Left forelimb (tissue), 1 donor: Measurements from ENCODE around the gene TMEM143.
"Not testable (repeated sequence)": the region's sequence is repeated elsewhere in the genome, so short reads cannot be mapped to it uniquely, and the experiment has no call there.

Source experiments
- DNase-seq: peaks from one replicate; pipeline ENCODE4 v3.0.0-alpha.2; 2018; ENCODE audit warnings: low spot score

The TMEM143 gene

GRCh38 chr19:48363810-48364597 is at the start of gene TMEM143, which contains the start of gene SYNGR4:
TSS of gene TMEM143 (minus strand) at chr19:48363940. CDS start at chr19:48363920, 20 bp downstream.
TSS of gene SYNGR4 (plus strand) at chr19:48364367. CDS start at chr19:48365843, 1,476 bp downstream.
- DNase-seq: peak; percentile 99

- DNase-seq: no peak
These were observed 42.1 kb upstream of the TMEM143 start for GRCh38 chr19:48405850-48406249.

- no peak for DNase-seq
These were observed 41.4 kb upstream of the TMEM143 start for GRCh38 chr19:48405010-48405659.

GRCh38 chr19:48403606-48404005 is 39.9 kb upstream of the TMEM143 start:
- DNase-seq: no peak

GRCh38 chr19:48401287-48401686 is 37.5 kb upstream of the TMEM143 start:
- DNase-seq: no peak

- no peak for DNase-seq
These were observed 36.4 kb upstream of the TMEM143 start for GRCh38 chr19:48400018-48400742.

GRCh38 chr19:48398375-48399235 is 34.9 kb upstream of the TMEM143 start:
- DNase-seq: peak; percentile 89

- DNase-seq: no peak
These were observed 34.3 kb upstream of the TMEM143 start for GRCh38 chr19:48398102-48398374.

GRCh38 chr19:48397263-48398101 is 33.7 kb upstream of the TMEM143 start:
- no peak for DNase-seq

GRCh38 chr19:48396824-48397176 is 33.1 kb upstream of the TMEM143 start:
- DNase-seq: no peak

GRCh38 chr19:48396016-48396823 is 32.5 kb upstream of the TMEM143 start:
- DNase-seq: no peak

GRCh38 chr19:48395499-48395898 is 31.8 kb upstream of the TMEM143 start:
- DNase-seq: no peak

GRCh38 chr19:48395170-48395455 is 31.4 kb upstream of the TMEM143 start:
- no peak for DNase-seq

GRCh38 chr19:48394331-48395169 is 30.8 kb upstream of the TMEM143 start:
- no peak for DNase-seq

GRCh38 chr19:48393559-48394330 is 30.0 kb upstream of the TMEM143 start, which contains the start of gene GRIN2D:
TSS of gene GRIN2D (plus strand) at chr19:48393668. CDS start at chr19:48398393, 4,725 bp downstream.
- DNase-seq: no peak

GRCh38 chr19:48392860-48393558 is 29.3 kb upstream of the TMEM143 start:
- DNase-seq: no peak

GRCh38 chr19:48392006-48392344 is 28.2 kb upstream of the TMEM143 start:
- DNase-seq: not testable (repeated sequence)
